Prostate gland (tissue), 2 donors: Measurements from ENCODE around the gene SLC38A11.

ENCODE experiments used
- POLR2A ChIP-seq: fragments of 450-650 bp; IDR thresholded peaks from one replicate; pipeline ENCODE4 v1.6.1; 2016; ENCODE audit warnings: antibody characterized with exemption, mild to moderate bottlenecking
- POLR2AphosphoS5 ChIP-seq: sonication (generic); formaldehyde crosslinking; IDR thresholded peaks from one replicate; pipeline ENCODE4 v1.6.1; 2017; ENCODE audit warnings: antibody characterized with exemption
- TF ChIP-seq, protein P1 (sequence below), 4 experiments: fragments of 200-600 bp in 2 of 4; fragments of 450-650 bp in 2 of 4; sonication (generic) in 2 of 4; IDR thresholded peaks; 1 replicate in 3 of 4; 2 replicates in 1 of 4; pipeline ENCODE4 v1.5.1; 2016 to 2019; ENCODE audit warnings: antibody characterized with exemption in 4 of 4, mild to moderate bottlenecking in 2 of 4, moderate library complexity in 2 of 4

DNA sequence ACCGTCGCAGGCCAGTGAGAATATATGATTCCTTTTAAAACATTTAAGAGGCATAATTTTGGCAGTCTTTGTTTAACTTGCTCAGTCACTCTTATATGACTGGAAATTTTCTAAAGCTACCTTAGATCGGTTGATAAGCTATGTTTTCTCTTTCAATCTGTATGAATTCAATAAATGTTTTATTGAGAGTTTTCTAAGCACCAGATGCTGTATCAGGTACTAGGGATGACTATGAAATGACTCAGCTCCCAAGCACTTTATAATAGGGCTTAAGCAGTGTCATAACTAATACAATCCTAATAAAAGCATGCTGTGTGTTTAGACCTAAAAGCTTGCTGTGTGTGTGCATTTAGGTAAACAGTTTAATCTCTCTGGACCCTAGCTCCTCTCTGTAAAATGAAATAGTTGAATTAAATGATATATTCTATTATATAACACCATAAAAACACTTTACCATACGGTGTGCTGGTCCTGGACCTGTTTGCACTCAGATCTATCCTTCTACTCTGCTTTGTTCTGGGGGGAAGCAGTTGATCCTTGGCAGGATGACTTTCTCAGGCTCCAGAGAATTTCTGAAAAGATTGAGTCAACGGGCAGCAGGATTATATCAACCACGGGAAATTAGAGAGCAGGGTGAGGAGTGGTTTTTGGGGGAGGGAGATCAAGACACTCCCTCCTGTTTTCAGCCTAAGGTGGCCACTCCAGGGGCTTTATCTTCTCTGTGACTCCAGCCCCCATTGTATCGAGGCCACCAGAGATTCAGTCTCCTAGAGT, 26.1 kb upstream of the SLC38A11 start:
- TF ChIP-seq, protein P1, sequence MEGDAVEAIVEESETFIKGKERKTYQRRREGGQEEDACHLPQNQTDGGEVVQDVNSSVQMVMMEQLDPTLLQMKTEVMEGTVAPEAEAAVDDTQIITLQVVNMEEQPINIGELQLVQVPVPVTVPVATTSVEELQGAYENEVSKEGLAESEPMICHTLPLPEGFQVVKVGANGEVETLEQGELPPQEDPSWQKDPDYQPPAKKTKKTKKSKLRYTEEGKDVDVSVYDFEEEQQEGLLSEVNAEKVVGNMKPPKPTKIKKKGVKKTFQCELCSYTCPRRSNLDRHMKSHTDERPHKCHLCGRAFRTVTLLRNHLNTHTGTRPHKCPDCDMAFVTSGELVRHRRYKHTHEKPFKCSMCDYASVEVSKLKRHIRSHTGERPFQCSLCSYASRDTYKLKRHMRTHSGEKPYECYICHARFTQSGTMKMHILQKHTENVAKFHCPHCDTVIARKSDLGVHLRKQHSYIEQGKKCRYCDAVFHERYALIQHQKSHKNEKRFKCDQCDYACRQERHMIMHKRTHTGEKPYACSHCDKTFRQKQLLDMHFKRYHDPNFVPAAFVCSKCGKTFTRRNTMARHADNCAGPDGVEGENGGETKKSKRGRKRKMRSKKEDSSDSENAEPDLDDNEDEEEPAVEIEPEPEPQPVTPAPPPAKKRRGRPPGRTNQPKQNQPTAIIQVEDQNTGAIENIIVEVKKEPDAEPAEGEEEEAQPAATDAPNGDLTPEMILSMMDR (IDR thresholded peaks at IDR 0.05) = no peak
- TF ChIP-seq POLR2A (no peak), POLR2AphosphoS5 (peak; percentile 41)
